H9 (cell line): ENCODE data around the gene TUBA4A. TPM values are rescaled to one million over a fixed set of nuclear protein-coding genes. Genes with fewer than 3 reads are reported as not detected.
A peak's percentile ranks its signal among the peaks of the same experiment; 100 is the strongest.

ENCODE experiments used
- DNase-seq: peaks from one replicate; pipeline ENCODE4 v3.0.0-alpha.2; 2017
- H2AFZ ChIP-seq: one replicate; pipeline ENCODE4 v1.6.1; 2013; ENCODE audit warnings: mild to moderate bottlenecking, low read length, control low read depth, moderate library complexity
- H2AK5ac ChIP-seq: 2 replicates; pipeline ENCODE4 v1.6.1; 2013; ENCODE audit warnings: low read length, control low read depth, mixed read lengths; ENCODE audit not compliant: insufficient read length
- H2BK120ac ChIP-seq: one replicate; pipeline ENCODE4 v1.6.1; 2013; ENCODE audit warnings: low read depth, mild to moderate bottlenecking, low read length, control low read depth, inconsistent platforms; ENCODE audit not compliant: poor library complexity, severe bottlenecking
- H2BK12ac ChIP-seq: 2 replicates; pipeline ENCODE4 v1.6.1; 2013; ENCODE audit warnings: low read length, control low read depth, mixed read lengths, low read depth; ENCODE audit not compliant: insufficient read length
- H2BK15ac ChIP-seq: 2 replicates; pipeline ENCODE4 v1.6.1; 2013; ENCODE audit warnings: low read depth, low read length, control low read depth
- H2BK20ac ChIP-seq: one replicate; pipeline ENCODE4 v1.6.1; 2013; ENCODE audit warnings: low read depth, mild to moderate bottlenecking, low read length, control low read depth, inconsistent platforms; ENCODE audit not compliant: poor library complexity, severe bottlenecking
- H2BK5ac ChIP-seq: 2 replicates; pipeline ENCODE4 v1.6.1; 2013; ENCODE audit warnings: low read length, control low read depth, mixed read lengths; ENCODE audit not compliant: insufficient read length
- H3K14ac ChIP-seq: 2 replicates; pipeline ENCODE4 v1.6.1; 2013; ENCODE audit warnings: low read length, control low read depth; ENCODE audit not compliant: insufficient read depth
- H3K18ac ChIP-seq: 2 replicates; pipeline ENCODE4 v1.6.1; 2013; ENCODE audit warnings: low read depth, mild to moderate bottlenecking, mixed read lengths, low read length, control low read depth; ENCODE audit not compliant: insufficient read length
- H3K23ac ChIP-seq: 2 replicates; pipeline ENCODE4 v1.6.1; 2013; ENCODE audit warnings: low read length, control low read depth, mixed read lengths, low read depth; ENCODE audit not compliant: insufficient read length
- H3K23me2 ChIP-seq: 2 replicates; pipeline ENCODE4 v1.6.1; 2013; ENCODE audit warnings: low read depth, mild to moderate bottlenecking, mixed read lengths, low read length, control low read depth; ENCODE audit not compliant: insufficient read length, poor library complexity, severe bottlenecking
- H3K27ac ChIP-seq: 2 replicates; pipeline ENCODE4 v1.5.1; 2013; ENCODE audit warnings: low read length, control low read depth, mixed read lengths, low read depth; ENCODE audit not compliant: insufficient read length
- H3K27me3 ChIP-seq: 2 replicates; pipeline ENCODE4 v1.6.1; 2013; ENCODE audit warnings: low read length, control low read depth, inconsistent platforms; ENCODE audit not compliant: insufficient read depth
- H3K4ac ChIP-seq: 2 replicates; pipeline ENCODE4 v1.6.1; 2013; ENCODE audit warnings: low read depth, mild to moderate bottlenecking, control low read depth, inconsistent platforms, low read length, moderate library complexity
- H3K4me1 ChIP-seq: 2 replicates; pipeline ENCODE4 v1.6.1; 2013; ENCODE audit warnings: low read length, control low read depth, inconsistent platforms; ENCODE audit not compliant: insufficient read depth
- H3K4me2 ChIP-seq: 2 replicates; pipeline ENCODE4 v1.6.1; 2013; ENCODE audit warnings: low read length, control low read depth, mixed read lengths; ENCODE audit not compliant: insufficient read length, insufficient read depth
- H3K56ac ChIP-seq: 2 replicates; pipeline ENCODE4 v1.6.1; 2013; ENCODE audit warnings: low read depth, mild to moderate bottlenecking, mixed read lengths, low read length, control low read depth; ENCODE audit not compliant: insufficient read length
- H3K79me1 ChIP-seq: 2 replicates; pipeline ENCODE4 v1.6.1; 2013; ENCODE audit warnings: low read depth, mild to moderate bottlenecking, moderate library complexity, low read length, control low read depth, inconsistent platforms; ENCODE audit not compliant: insufficient read depth, poor library complexity, severe bottlenecking
- H3K79me2 ChIP-seq: 2 replicates; pipeline ENCODE4 v1.6.1; 2013; ENCODE audit warnings: low read length, control low read depth, inconsistent platforms; ENCODE audit not compliant: insufficient read depth
- H3K9ac ChIP-seq: 2 replicates; pipeline ENCODE4 v1.6.1; 2013; ENCODE audit warnings: low read length, control low read depth, mixed read lengths; ENCODE audit not compliant: insufficient read length; ENCODE audit errors: extremely low read depth
- H3K9me3 ChIP-seq: one replicate; pipeline ENCODE4 v1.6.1; 2013; ENCODE audit warnings: low read depth, low read length, inconsistent platforms; ENCODE audit not compliant: control insufficient read depth
- H3T11ph ChIP-seq: one replicate; pipeline ENCODE4 v1.6.1; 2013; ENCODE audit warnings: mild to moderate bottlenecking, low read length, control low read depth, inconsistent platforms
- H4K20me1 ChIP-seq: one replicate; pipeline ENCODE4 v1.6.1; 2013; ENCODE audit not compliant: control insufficient read depth, insufficient read length, insufficient read depth
- H4K5ac ChIP-seq: 2 replicates; pipeline ENCODE4 v1.6.1; 2013; ENCODE audit warnings: low read depth, mild to moderate bottlenecking, mixed read lengths, low read length, control low read depth; ENCODE audit not compliant: insufficient read length
- H4K8ac ChIP-seq: replicated peaks from 2 replicates; pipeline ENCODE4 v1.6.1; 2013; ENCODE audit warnings: low read length, control low read depth, mixed read lengths, low read depth; ENCODE audit not compliant: insufficient read length
- H4K91ac ChIP-seq: 2 replicates; pipeline ENCODE4 v1.6.1; 2013; ENCODE audit warnings: low read depth, mild to moderate bottlenecking, moderate library complexity, mixed read lengths, low read length, control low read depth; ENCODE audit not compliant: insufficient read length
- H3K27ac Mint-ChIP-seq, 3 experiments: 2 replicates in 2 of 3; 3 replicates in 1 of 3; pipeline ENCODE4 v1.8.0; 2020 to 2021; ENCODE audit warnings: mixed read lengths in 3 of 3, mild to moderate bottlenecking in 1 of 3, moderate library complexity in 1 of 3
- H3K27me3 Mint-ChIP-seq: 2 replicates; pipeline ENCODE4 v1.8.0; 2021; ENCODE audit warnings: low read depth, mild to moderate bottlenecking, moderate library complexity, mixed read lengths
- H3K36me3 Mint-ChIP-seq, 3 experiments: 2 replicates in 2 of 3; 3 replicates in 1 of 3; pipeline ENCODE4 v1.8.0; 2020 to 2021; ENCODE audit warnings: low read depth in 3 of 3, mixed read lengths in 3 of 3; ENCODE audit not compliant: insufficient read depth in 1 of 3
- H3K4me1 Mint-ChIP-seq, 2 experiments: 2 replicates each; pipeline ENCODE4 v1.8.0; 2020; ENCODE audit warnings: mixed read lengths in 2 of 2
- H3K4me3 Mint-ChIP-seq, 2 experiments: 2 replicates in 1 of 2; 3 replicates in 1 of 2; pipeline ENCODE4 v1.8.0; 2020 to 2021; ENCODE audit warnings: mild to moderate bottlenecking in 2 of 2, mixed read lengths in 2 of 2, moderate library complexity in 1 of 2
- H3K9me3 Mint-ChIP-seq, 2 experiments: 2 replicates in 1 of 2; 3 replicates in 1 of 2; pipeline ENCODE4 v1.8.0; 2020; ENCODE audit warnings: mild to moderate bottlenecking in 2 of 2, mixed read lengths in 2 of 2, moderate library complexity in 1 of 2
- WGBS: extraction: QIAGEN DNeasy Blood & Tissue Kit; methylation state at CpG from one replicate; pipeline ENCODE4 v1.1.7; 2013; ENCODE audit warnings: missing lambda C conversion rate, low lambda C conversion rate, mixed read lengths; ENCODE audit not compliant: insufficient read length; ENCODE audit errors: extremely low coverage; 5-methylcytosine and 5-hydroxymethylcytosine counted together
- total RNA-seq: library from RNA; stranded (reverse); gene quantifications from 2 replicates; pipeline ENCODE4 v1.2.1, GENCODE V29; 2021
- TF ChIP-seq, protein P1 (sequence below): fragments of 200-600 bp; sonication (generic); conservative IDR thresholded peaks from 3 replicates; pipeline ENCODE4 v1.8.0; 2021; ENCODE audit warnings: antibody characterized with exemption, mild to moderate bottlenecking

Gene TUBA4A
- total RNA-seq, 1 experiment from 2014 or later = 25.5 TPM

DNA sequence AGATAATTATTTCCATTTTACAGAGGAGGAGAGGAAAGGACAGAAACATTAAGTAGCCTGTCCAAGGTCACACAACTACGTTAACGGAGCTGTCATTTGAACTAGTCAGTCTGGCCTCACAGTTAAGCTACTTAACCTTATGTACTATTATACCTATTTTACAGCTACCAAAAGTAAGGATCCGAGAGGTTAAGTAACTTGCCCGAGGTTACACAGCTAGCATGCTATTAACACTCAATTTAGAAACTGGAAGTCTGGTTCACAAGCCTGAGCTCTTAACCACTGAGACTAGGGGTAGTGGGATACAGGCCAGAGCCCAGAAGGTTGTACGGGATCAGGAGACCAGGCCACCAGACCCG lies 8.9 kb downstream of the TUBA4A start:
- Mint-ChIP-seq H3K4me1 (peaks cover 19 to 24% of the 10 kb centered on the region in 2 experiments), H3K27me3 (no peaks in the 10 kb centered on the region), H3K9me3 (no peaks in the 10 kb centered on the region), H3K36me3 (peaks cover 0 to 13% (median 12%) of the 10 kb centered on the region in 3 experiments; a peak in 6 of 7 replicates), H3K4me3 (peak overlapping the region; percentile 92 to 96), H3K27ac (peak overlapping the region; percentile 44 to 93 (median 55); a peak in 5 of 7 replicates)
- no peak overlapping the region for H2BK120ac ChIP-seq
- no peak overlapping the region for H3K18ac ChIP-seq
- peak overlapping the region; percentile 77 for H3K4me2 ChIP-seq
- no peak overlapping the region for H3K27ac ChIP-seq
- H2BK12ac ChIP-seq = no peak overlapping the region
- peaks cover 2% of the 10 kb centered on the region; the same call in 1 of the 2 replicates for H3K4me1 ChIP-seq
- no peaks in the 10 kb centered on the region for H3K79me1 ChIP-seq
- no peak overlapping the region for H4K8ac ChIP-seq
- H2BK15ac ChIP-seq = no peak overlapping the region
- no peak overlapping the region for H3K4ac ChIP-seq
- H4K5ac ChIP-seq = no peak overlapping the region
- no peak overlapping the region for H3K56ac ChIP-seq
- H3K79me2 ChIP-seq = no peaks in the 10 kb centered on the region
- no peak overlapping the region for H3K9ac ChIP-seq
- H3K9me3 ChIP-seq = no peaks in the 10 kb centered on the region
- H3K27me3 ChIP-seq = no peaks in the 10 kb centered on the region
- H2AFZ ChIP-seq = no peak overlapping the region
- no peaks in the 10 kb centered on the region for H4K20me1 ChIP-seq
- no peaks in the 10 kb centered on the region for H3K23me2 ChIP-seq
- H2BK20ac ChIP-seq = no peak overlapping the region
- no peak overlapping the region for H3T11ph ChIP-seq
- TF ChIP-seq, protein P1, sequence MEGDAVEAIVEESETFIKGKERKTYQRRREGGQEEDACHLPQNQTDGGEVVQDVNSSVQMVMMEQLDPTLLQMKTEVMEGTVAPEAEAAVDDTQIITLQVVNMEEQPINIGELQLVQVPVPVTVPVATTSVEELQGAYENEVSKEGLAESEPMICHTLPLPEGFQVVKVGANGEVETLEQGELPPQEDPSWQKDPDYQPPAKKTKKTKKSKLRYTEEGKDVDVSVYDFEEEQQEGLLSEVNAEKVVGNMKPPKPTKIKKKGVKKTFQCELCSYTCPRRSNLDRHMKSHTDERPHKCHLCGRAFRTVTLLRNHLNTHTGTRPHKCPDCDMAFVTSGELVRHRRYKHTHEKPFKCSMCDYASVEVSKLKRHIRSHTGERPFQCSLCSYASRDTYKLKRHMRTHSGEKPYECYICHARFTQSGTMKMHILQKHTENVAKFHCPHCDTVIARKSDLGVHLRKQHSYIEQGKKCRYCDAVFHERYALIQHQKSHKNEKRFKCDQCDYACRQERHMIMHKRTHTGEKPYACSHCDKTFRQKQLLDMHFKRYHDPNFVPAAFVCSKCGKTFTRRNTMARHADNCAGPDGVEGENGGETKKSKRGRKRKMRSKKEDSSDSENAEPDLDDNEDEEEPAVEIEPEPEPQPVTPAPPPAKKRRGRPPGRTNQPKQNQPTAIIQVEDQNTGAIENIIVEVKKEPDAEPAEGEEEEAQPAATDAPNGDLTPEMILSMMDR = no peak
- no peak overlapping the region for H4K91ac ChIP-seq
- H2BK5ac ChIP-seq = no peak overlapping the region
- no peak for DNase-seq
- no peak overlapping the region for H3K14ac ChIP-seq
- WGBS = no CpG with 5 or more reads among the region's 6 CpGs
- no peak overlapping the region for H3K23ac ChIP-seq
- no peak overlapping the region for H2AK5ac ChIP-seq
